ENCODE data around the gene MAML3.

DNA sequence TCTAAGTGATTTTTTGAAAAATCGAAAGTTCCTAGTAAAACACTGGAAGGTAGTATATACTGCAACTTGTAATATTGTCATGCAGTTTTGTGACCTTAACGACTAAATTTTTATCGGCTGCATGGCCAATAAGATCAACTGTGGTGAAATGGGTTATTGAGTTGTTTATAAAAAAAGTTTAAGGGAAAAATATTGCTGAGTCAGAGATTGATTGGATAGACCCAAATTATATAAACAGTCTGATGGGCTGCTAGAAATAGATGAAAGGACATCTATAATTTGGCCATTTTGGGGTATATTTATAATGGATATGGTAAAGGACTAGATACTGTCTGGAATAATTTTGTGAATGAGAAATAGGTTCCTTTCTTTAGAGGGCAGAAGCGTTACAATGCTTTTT, 432.2 kb downstream of the MAML3 start:
- TF ChIP-seq TAF1 (IDR thresholded peaks at IDR 0.05; ENCODE audit: low read depth, low read length) (no peak), POLR2AphosphoS5 (IDR thresholded peaks at IDR 0.05; ENCODE audit: low read depth, low read length) (no peak), POLR2A (IDR thresholded peaks at IDR 0.05; ENCODE audit: low read depth, low read length) (no peak)

All from GM12891 (cell line).